SIG-M5 treated with dmso at 0.1 percent for 504 hours (cell line): ENCODE data around the gene PRAMEF26.
"Not testable (repeated sequence)": the region's sequence is repeated elsewhere in the genome, so short reads cannot be mapped to it uniquely, and the experiment has no call there.

Experiments
- DNase-seq: peaks from one replicate; lab custom pipeline; 2025; ENCODE audit not compliant: unreplicated experiment; lab: John Stamatoyannopoulos, UW

PRAMEF26 gene

DNA sequence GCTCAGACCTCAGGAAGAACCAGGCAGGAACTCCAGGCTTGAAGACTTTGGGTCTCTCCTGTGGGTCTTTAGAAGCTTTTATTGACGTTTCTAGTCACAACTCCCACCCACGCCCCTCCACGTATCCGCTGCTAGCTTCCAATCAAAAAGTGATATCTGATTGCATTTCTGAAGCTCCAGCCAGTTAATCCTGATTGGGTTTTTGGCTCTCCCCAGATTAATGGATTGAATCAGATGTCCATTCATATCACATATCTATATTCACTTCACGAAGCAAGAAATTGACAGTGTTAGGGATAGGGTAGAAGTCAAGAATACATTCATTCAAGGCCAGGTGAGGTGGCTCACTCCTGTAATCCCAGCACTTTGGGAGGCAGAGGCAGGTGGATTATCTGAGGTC lies at the start of gene PRAMEF26:
Gene PRAMEF26 (minus strand): TSS at position 101 of the 400 bp plus-strand sequence. CDS start 2,914 bp downstream, outside the sequence.
- DNase-seq, result not testable (repeated sequence)

DNA sequence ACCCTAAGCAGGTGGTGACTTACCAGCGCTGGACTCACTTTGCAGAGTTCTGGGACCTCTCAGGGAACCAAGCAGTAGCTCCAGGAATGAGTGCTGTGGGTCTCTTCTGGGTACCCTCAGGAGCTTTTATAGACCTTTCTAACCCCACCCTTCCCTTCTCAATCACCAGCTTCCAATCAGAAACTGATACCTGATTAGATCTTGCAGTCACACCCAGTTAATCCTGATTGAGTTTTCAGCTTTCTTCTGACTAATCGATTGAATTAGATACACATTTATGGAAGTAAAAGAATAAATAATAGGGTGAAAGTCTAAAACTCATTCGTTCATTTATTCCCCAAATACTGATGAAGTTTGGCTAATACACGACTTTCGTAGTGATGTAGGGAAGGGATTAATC lies 45.5 kb upstream of the PRAMEF26 start, which contains the start of gene PRAMEF13:
Gene PRAMEF13 (minus strand): TSS at position 101 of the 400 bp plus-strand sequence. CDS start 1,820 bp downstream, outside the sequence.
- not testable (repeated sequence) for DNase-seq

DNA sequence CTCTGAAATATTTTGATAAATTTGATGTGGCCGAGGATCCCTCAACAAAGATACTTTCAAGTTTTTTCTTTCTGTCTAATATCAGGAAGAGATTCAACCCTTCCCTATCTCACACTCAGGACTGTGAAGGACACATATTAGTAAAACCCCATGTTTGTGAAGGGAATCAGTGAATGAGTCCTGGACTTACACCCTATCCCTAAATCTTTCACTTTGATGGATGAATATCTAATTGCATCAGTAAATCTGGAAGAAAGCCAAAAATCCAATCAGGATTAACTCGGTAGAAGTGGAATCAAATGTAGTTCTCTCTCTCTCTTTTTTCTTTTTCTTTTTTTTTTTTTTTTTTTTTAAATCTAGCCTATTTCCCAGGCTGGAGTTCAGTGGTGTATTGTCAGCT lies 15.7 kb upstream of the PRAMEF26 start, which contains the start of gene PRAMEF9:
Gene PRAMEF9 (plus strand): TSS at position 301 of the 400 bp plus-strand sequence. CDS start 3,433 bp downstream, outside the sequence.
- not testable (repeated sequence) for DNase-seq

DNA sequence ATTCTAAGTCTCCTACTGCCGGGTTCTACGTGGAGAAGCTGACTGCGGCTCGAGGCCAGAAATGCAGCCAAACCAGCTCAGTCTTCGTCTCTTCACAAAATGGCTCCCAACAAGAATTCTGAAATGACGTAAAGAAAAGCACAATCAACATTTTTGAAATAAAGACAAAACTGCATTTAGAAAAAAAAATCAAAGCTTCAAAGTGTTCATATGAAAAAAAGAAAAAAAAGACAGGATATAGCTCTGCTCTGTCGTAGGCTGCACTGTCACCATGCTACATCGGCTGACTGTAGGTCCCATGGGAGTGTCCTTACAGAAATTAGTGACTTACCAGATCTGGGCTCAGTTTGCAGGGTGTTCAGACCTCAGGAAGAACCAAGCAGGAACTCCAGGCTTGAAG lies 9.7 kb upstream of the PRAMEF26 start, which contains the start of gene HNRNPCL4:
Gene HNRNPCL4 (minus strand): TSS at position 101 of the 400 bp plus-strand sequence. CDS start 164 bp downstream, outside the sequence.
- DNase-seq, result not testable (repeated sequence)

DNA sequence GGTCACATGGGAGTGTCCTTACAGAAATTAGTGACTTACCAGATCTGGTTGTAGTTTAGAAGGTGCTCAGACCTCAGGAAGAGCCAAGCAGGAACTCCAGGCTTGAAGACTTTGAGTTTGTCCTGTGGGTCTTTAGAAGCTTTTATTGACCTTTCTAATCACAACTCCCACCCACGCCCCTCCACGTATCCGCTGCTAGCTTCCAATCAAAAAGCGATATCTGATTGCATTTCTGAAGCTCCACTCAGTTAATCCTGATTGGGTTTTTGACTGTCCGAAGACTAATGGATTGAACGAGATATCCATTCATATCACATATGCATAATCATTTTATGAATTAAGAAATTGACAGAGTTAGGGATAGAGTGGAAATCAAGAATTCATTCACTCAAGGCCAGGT lies 39.1 kb downstream of the PRAMEF26 start, which contains the start of gene HNRNPCL2:
Gene HNRNPCL2 (minus strand): TSS at position 101 of the 400 bp plus-strand sequence. CDS start 454 bp downstream, outside the sequence.
- DNase-seq, result not testable (repeated sequence)
